ENCODE results near the gene DLG1.

The DLG1 gene

GRCh38 chr3:197028728-197029510 is 269.5 kb downstream of the DLG1 start:
- DNase-seq (ENCODE audit: low spot score) = no peak

- DNase-seq (ENCODE audit: low spot score) = peak; percentile 44
These were observed 270.3 kb downstream of the DLG1 start for GRCh38 chr3:197027896-197028727.

GRCh38 chr3:197027151-197027895 is 271.1 kb downstream of the DLG1 start:
- no peak for DNase-seq (ENCODE audit: low spot score)

GRCh38 chr3:197026481-197026866 is 271.9 kb downstream of the DLG1 start:
- no peak for DNase-seq (ENCODE audit: low spot score)

GRCh38 chr3:197025736-197026480 is 272.5 kb downstream of the DLG1 start:
- DNase-seq (ENCODE audit: low spot score) = no peak

GRCh38 chr3:197024881-197025735 is 273.3 kb downstream of the DLG1 start:
- no peak for DNase-seq (ENCODE audit: low spot score)

- DNase-seq (ENCODE audit: low spot score) = no peak
These were observed 274.3 kb downstream of the DLG1 start for GRCh38 chr3:197023998-197024651.

GRCh38 chr3:197023241-197023997 is 275.0 kb downstream of the DLG1 start:
- peak; percentile 93 for DNase-seq (ENCODE audit: low spot score)

- DNase-seq (ENCODE audit: low spot score) = peak; percentile 61
These were observed 275.8 kb downstream of the DLG1 start for GRCh38 chr3:197022405-197023231.

GRCh38 chr3:197021729-197022404 is 276.5 kb downstream of the DLG1 start:
- no peak for DNase-seq (ENCODE audit: low spot score)

GRCh38 chr3:197021231-197021630 is 277.2 kb downstream of the DLG1 start:
- DNase-seq (ENCODE audit: low spot score) = no peak

- DNase-seq (ENCODE audit: low spot score) = no peak
These were observed 278.9 kb downstream of the DLG1 start for GRCh38 chr3:197019535-197019934.

- no peak for DNase-seq (ENCODE audit: low spot score)
These were observed 279.4 kb downstream of the DLG1 start for GRCh38 chr3:197019021-197019420.

- no peak for DNase-seq (ENCODE audit: low spot score)
These were observed 281.4 kb downstream of the DLG1 start for GRCh38 chr3:197017003-197017402.

GRCh38 chr3:197015790-197016736 is 282.3 kb downstream of the DLG1 start:
- no peak for DNase-seq (ENCODE audit: low spot score)

- DNase-seq (ENCODE audit: low spot score) = no peak
These were observed 283.4 kb downstream of the DLG1 start for GRCh38 chr3:197014942-197015575.
